PC-3 (cell line): Measurements from ENCODE around the gene S100PBP. TPM values are rescaled to one million over a fixed set of nuclear protein-coding genes. Genes with fewer than 3 reads are reported as not detected.
A peak's percentile ranks its signal among the peaks of the same experiment; 100 is the strongest.

ENCODE experiments used
- ATAC-seq: fragments of 200-7000 bp; cut with Tn5 transposase; 2 replicates; pipeline ENCODE4 v1.9.1; 2020; ENCODE audit warnings: mild to moderate bottlenecking, moderate library complexity
- BruUV-seq: library from RNA; stranded (reverse); fragments of 400-500 nt; replicated peaks from 2 replicates; lab custom pipeline; 2021; lab: Mats Ljungman, UMichigan
- CTCF ChIA-PET: fragments of 300-600 bp; sonication (Branson Sonifier 250); formaldehyde crosslinking; loops from one replicate; lab custom pipeline; 2022; ENCODE audit warnings: antibody characterized with exemption; lab: Charles Lee
- POLR2A ChIA-PET: fragments of 300-600 bp; sonication (Branson Sonifier 250); formaldehyde crosslinking; loops from one replicate; lab custom pipeline; 2022; ENCODE audit warnings: antibody characterized with exemption; ENCODE audit not compliant: unreplicated experiment; lab: Charles Lee
- DNase-seq: peaks from one replicate; pipeline ENCODE4 v3.0.0-alpha.2; 2015
- H2AFZ ChIP-seq: fragments of 300-600 bp; sonication (generic); 2 replicates; pipeline ENCODE4 v1.6.0; 2016; ENCODE audit warnings: antibody characterized with exemption, low read length
- H3F3A ChIP-seq: fragments of 300-600 bp; sonication (generic); one replicate; pipeline ENCODE4 v1.6.0; 2017; ENCODE audit warnings: antibody characterized with exemption, low read length, control low read depth, mild to moderate bottlenecking; ENCODE audit not compliant: unreplicated experiment
- H3K27ac ChIP-seq: fragments of 300-600 bp; sonication (generic); 2 replicates; pipeline ENCODE4 v1.5.1; 2016; ENCODE audit warnings: mild to moderate bottlenecking, low read length
- H3K27me3 ChIP-seq: fragments of 300-600 bp; sonication (generic); 2 replicates; pipeline ENCODE4 v1.6.1; 2016; ENCODE audit warnings: low read length, mixed read lengths
- H3K36me3 ChIP-seq: fragments of 300-600 bp; sonication (generic); 2 replicates; pipeline ENCODE4 v1.6.1; 2016; ENCODE audit warnings: low read depth, mixed run types, low read length, mixed read lengths
- H3K4me1 ChIP-seq: fragments of 300-600 bp; sonication (generic); 2 replicates; pipeline ENCODE4 v1.5.1; 2016; ENCODE audit warnings: low read length; ENCODE audit not compliant: insufficient read depth
- H3K4me2 ChIP-seq: fragments of 300-600 bp; sonication (generic); 2 replicates; pipeline ENCODE4 v1.6.0; 2016; ENCODE audit warnings: low read length
- H3K4me3 ChIP-seq: fragments of 300-600 bp; sonication (generic); 2 replicates; pipeline ENCODE4 v1.5.1; 2016; ENCODE audit warnings: mild to moderate bottlenecking, low read length, mixed read lengths
- H3K79me2 ChIP-seq: fragments of 300-600 bp; sonication (generic); 2 replicates; pipeline ENCODE4 v1.6.1; 2017; ENCODE audit warnings: low read length, mixed read lengths
- H3K9ac ChIP-seq: fragments of 300-600 bp; sonication (generic); 2 replicates; pipeline ENCODE4 v1.6.0; 2016; ENCODE audit warnings: mild to moderate bottlenecking, low read length
- H3K9me2 ChIP-seq: fragments of 300-600 bp; sonication (generic); replicated peaks from 2 replicates; pipeline ENCODE4 v1.6.1; 2016; ENCODE audit warnings: mixed run types, low read length, mixed read lengths
- H3K9me3 ChIP-seq: fragments of 300-600 bp; sonication (generic); 2 replicates; pipeline ENCODE4 v1.6.1; 2016; ENCODE audit warnings: low read length, mixed read lengths
- H4K20me1 ChIP-seq: fragments of 300-600 bp; sonication (generic); 2 replicates; pipeline ENCODE4 v1.6.1; 2016; ENCODE audit warnings: low read length, mixed read lengths
- EZH2 ChIP-seq: fragments of 300-600 bp; sonication (generic); IDR thresholded peaks from one replicate; pipeline ENCODE4 v1.6.1; 2017; ENCODE audit warnings: antibody characterized with exemption, mild to moderate bottlenecking, low read length; ENCODE audit not compliant: unreplicated experiment
- EZH2phosphoT487 ChIP-seq: fragments of 300-600 bp; sonication (generic); IDR thresholded peaks from 2 replicates; pipeline ENCODE4 v1.6.1; 2018; ENCODE audit warnings: mild to moderate bottlenecking, antibody characterized with exemption, low read length, borderline replicate concordance
- intact Hi-C: fragments of 100-400 bp; cut with micrococcal nuclease; formaldehyde crosslinking; loops from 2 replicates; pipeline ENCODE4 v1.9.0; 2023
- total RNA-seq: library from RNA; depleted of rRNA; stranded (reverse); fragments of >200 nt; gene quantifications from 2 replicates; pipeline ENCODE4 v1.2.3, GENCODE V29; 2014
- TF ChIP-seq, protein P1 (sequence below): fragments of 300-600 bp; sonication (generic); conservative IDR thresholded peaks from 2 replicates; pipeline ENCODE4 v1.5.1; 2017; ENCODE audit warnings: antibody characterized with exemption, low read depth, mild to moderate bottlenecking, low read length

The S100PBP gene
- total RNA-seq, 1 experiment from 2014 or later = 13.2 TPM

DNA sequence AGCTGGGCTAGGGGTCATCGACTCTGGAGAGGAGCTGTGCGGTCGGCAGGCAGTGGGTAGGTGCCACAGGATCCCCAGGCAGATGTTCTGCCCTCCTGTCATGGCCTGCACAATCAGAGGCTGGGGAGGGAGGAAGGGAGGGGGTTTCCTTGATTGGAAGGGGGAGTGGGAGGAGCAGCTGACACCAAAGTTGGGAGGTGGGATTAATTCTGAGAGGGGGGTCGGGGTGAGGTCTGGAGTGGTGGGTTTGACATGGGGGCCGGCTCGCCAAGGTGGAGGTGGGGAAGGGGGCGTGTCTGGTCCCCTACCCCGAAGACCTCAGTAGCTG, 68.2 kb downstream of the S100PBP start:
- Histone ChIP-seq H3F3A (no peaks in the 10 kb centered on the region), H3K79me2 (no peaks in the 10 kb centered on the region), H4K20me1 (no peaks in the 10 kb centered on the region), H3K4me2 (no peak overlapping the region), H3K9me2 (no peaks in the 10 kb centered on the region), H3K9ac (no peak overlapping the region), H3K9me3 (no peaks in the 10 kb centered on the region), H3K27ac (no peak overlapping the region), H3K27me3 (no peaks in the 10 kb centered on the region), H3K4me1 (no peaks in the 10 kb centered on the region), H3K4me3 (no peak overlapping the region), H2AFZ (no peak overlapping the region), H3K36me3 (no peaks in the 10 kb centered on the region)
- TF ChIP-seq EZH2 = no peak
- TF ChIP-seq, protein P1, sequence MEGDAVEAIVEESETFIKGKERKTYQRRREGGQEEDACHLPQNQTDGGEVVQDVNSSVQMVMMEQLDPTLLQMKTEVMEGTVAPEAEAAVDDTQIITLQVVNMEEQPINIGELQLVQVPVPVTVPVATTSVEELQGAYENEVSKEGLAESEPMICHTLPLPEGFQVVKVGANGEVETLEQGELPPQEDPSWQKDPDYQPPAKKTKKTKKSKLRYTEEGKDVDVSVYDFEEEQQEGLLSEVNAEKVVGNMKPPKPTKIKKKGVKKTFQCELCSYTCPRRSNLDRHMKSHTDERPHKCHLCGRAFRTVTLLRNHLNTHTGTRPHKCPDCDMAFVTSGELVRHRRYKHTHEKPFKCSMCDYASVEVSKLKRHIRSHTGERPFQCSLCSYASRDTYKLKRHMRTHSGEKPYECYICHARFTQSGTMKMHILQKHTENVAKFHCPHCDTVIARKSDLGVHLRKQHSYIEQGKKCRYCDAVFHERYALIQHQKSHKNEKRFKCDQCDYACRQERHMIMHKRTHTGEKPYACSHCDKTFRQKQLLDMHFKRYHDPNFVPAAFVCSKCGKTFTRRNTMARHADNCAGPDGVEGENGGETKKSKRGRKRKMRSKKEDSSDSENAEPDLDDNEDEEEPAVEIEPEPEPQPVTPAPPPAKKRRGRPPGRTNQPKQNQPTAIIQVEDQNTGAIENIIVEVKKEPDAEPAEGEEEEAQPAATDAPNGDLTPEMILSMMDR = no peak
- no peak for TF ChIP-seq EZH2phosphoT487
- intact Hi-C loops = no loop called here
- no TSS peak for BruUV-seq
- CTCF ChIA-PET = interaction anchor here (0.5 kb wide), 1 partner anchor 201 kb away, joined by 3 read pairs; no protein-coding TSS in a partner anchor
- POLR2A ChIA-PET = no interaction called here
- ATAC-seq = no peak
- DNase-seq = no peak

- H3F3A ChIP-seq = no peaks in the 10 kb centered on the region
- ATAC-seq = peak; percentile 46; the same call in 1 of the 2 replicates
- intact Hi-C loops = no loop called here
- no peak within 1 kb of the TSS for H3K9ac ChIP-seq
- H3K4me2 ChIP-seq = no peak within 1 kb of the TSS
- H3K36me3 ChIP-seq = no peaks in the 10 kb centered on the region
- H4K20me1 ChIP-seq = no peaks in the 10 kb centered on the region
- H3K4me1 ChIP-seq = no peaks in the 10 kb centered on the region
- H3K27me3 ChIP-seq = no peaks in the 10 kb centered on the region
- ChIA-PET POLR2A (no interaction called here), CTCF (interaction anchor here (0.5 kb wide), 1 partner anchor 200 kb away, joined by 3 read pairs; no protein-coding TSS in a partner anchor)
- no peak within 1 kb of the TSS for H3K27ac ChIP-seq
- H3K9me2 ChIP-seq = no peaks in the 10 kb centered on the region
- no peaks in the 10 kb centered on the region for H3K9me3 ChIP-seq
- no TSS peak for BruUV-seq
- no peak within 1 kb of the TSS for H2AFZ ChIP-seq
- H3K4me3 ChIP-seq = no peak within 1 kb of the TSS
- TF ChIP-seq, protein P1 = peak; percentile 62
- TF ChIP-seq EZH2 = no peak
- no peak for TF ChIP-seq EZH2phosphoT487
- peak; percentile 51 for DNase-seq
- no peaks in the 10 kb centered on the region for H3K79me2 ChIP-seq
Observed at GRCh38 chr1:32886004-32886827, 68.8 kb downstream of the S100PBP start, which contains the start of gene HPCA. HPCA (plus strand) TSS chr1:32886491; CDS start chr1:32888899, 2,408 bp downstream.

GRCh38 chr1:32886828-32887414, 69.5 kb downstream of the S100PBP start:
- ChIA-PET CTCF (no interaction called here), POLR2A (no interaction called here)
- no peak overlapping the region for H3K4me3 ChIP-seq
- no TSS peak for BruUV-seq
- H3K27ac ChIP-seq = no peak overlapping the region
- no peaks in the 10 kb centered on the region for H3K36me3 ChIP-seq
- no peaks in the 10 kb centered on the region for H3F3A ChIP-seq
- no peaks in the 10 kb centered on the region for H3K9me2 ChIP-seq
- no peak overlapping the region for H3K4me2 ChIP-seq
- TF ChIP-seq EZH2 (no peak), EZH2phosphoT487 (no peak)
- TF ChIP-seq, protein P1 = no peak
- no peak overlapping the region for H3K9ac ChIP-seq
- H3K4me1 ChIP-seq = no peaks in the 10 kb centered on the region
- ATAC-seq (no peak), DNase-seq (no peak)
- H3K27me3 ChIP-seq = no peaks in the 10 kb centered on the region
- no peaks in the 10 kb centered on the region for H3K9me3 ChIP-seq
- H2AFZ ChIP-seq = no peak overlapping the region
- intact Hi-C loops = no loop called here
- H3K79me2 ChIP-seq = no peaks in the 10 kb centered on the region
- H4K20me1 ChIP-seq = no peaks in the 10 kb centered on the region
